PC-3 (cell line): ENCODE measurements around the gene KAT6B. TPM values are rescaled to one million over a fixed set of nuclear protein-coding genes. Genes with fewer than 3 reads are reported as not detected.

Source experiments
- ATAC-seq: fragments of 200-7000 bp; cut with Tn5 transposase; 2 replicates; pipeline ENCODE4 v1.9.1; 2020; ENCODE audit warnings: mild to moderate bottlenecking, moderate library complexity
- BruUV-seq: library from RNA; stranded (reverse); fragments of 400-500 nt; replicated peaks from 2 replicates; lab custom pipeline; 2021; lab: Mats Ljungman, UMichigan
- CTCF ChIA-PET: fragments of 300-600 bp; sonication (Branson Sonifier 250); formaldehyde crosslinking; loops from one replicate; lab custom pipeline; 2022; ENCODE audit warnings: antibody characterized with exemption; lab: Charles Lee
- POLR2A ChIA-PET: fragments of 300-600 bp; sonication (Branson Sonifier 250); formaldehyde crosslinking; loops from one replicate; lab custom pipeline; 2022; ENCODE audit warnings: antibody characterized with exemption; ENCODE audit not compliant: unreplicated experiment; lab: Charles Lee
- DNase-seq: peaks from one replicate; pipeline ENCODE4 v3.0.0-alpha.2; 2015
- H2AFZ ChIP-seq: fragments of 300-600 bp; sonication (generic); 2 replicates; pipeline ENCODE4 v1.6.0; 2016; ENCODE audit warnings: antibody characterized with exemption, low read length
- H3F3A ChIP-seq: fragments of 300-600 bp; sonication (generic); one replicate; pipeline ENCODE4 v1.6.0; 2017; ENCODE audit warnings: antibody characterized with exemption, low read length, control low read depth, mild to moderate bottlenecking; ENCODE audit not compliant: unreplicated experiment
- H3K27ac ChIP-seq: fragments of 300-600 bp; sonication (generic); 2 replicates; pipeline ENCODE4 v1.5.1; 2016; ENCODE audit warnings: mild to moderate bottlenecking, low read length
- H3K27me3 ChIP-seq: fragments of 300-600 bp; sonication (generic); 2 replicates; pipeline ENCODE4 v1.6.1; 2016; ENCODE audit warnings: low read length, mixed read lengths
- H3K36me3 ChIP-seq: fragments of 300-600 bp; sonication (generic); 2 replicates; pipeline ENCODE4 v1.6.1; 2016; ENCODE audit warnings: low read depth, mixed run types, low read length, mixed read lengths
- H3K4me1 ChIP-seq: fragments of 300-600 bp; sonication (generic); 2 replicates; pipeline ENCODE4 v1.5.1; 2016; ENCODE audit warnings: low read length; ENCODE audit not compliant: insufficient read depth
- H3K4me2 ChIP-seq: fragments of 300-600 bp; sonication (generic); 2 replicates; pipeline ENCODE4 v1.6.0; 2016; ENCODE audit warnings: low read length
- H3K4me3 ChIP-seq: fragments of 300-600 bp; sonication (generic); 2 replicates; pipeline ENCODE4 v1.5.1; 2016; ENCODE audit warnings: mild to moderate bottlenecking, low read length, mixed read lengths
- H3K79me2 ChIP-seq: fragments of 300-600 bp; sonication (generic); 2 replicates; pipeline ENCODE4 v1.6.1; 2017; ENCODE audit warnings: low read length, mixed read lengths
- H3K9ac ChIP-seq: fragments of 300-600 bp; sonication (generic); 2 replicates; pipeline ENCODE4 v1.6.0; 2016; ENCODE audit warnings: mild to moderate bottlenecking, low read length
- H3K9me2 ChIP-seq: fragments of 300-600 bp; sonication (generic); replicated peaks from 2 replicates; pipeline ENCODE4 v1.6.1; 2016; ENCODE audit warnings: mixed run types, low read length, mixed read lengths
- H3K9me3 ChIP-seq: fragments of 300-600 bp; sonication (generic); 2 replicates; pipeline ENCODE4 v1.6.1; 2016; ENCODE audit warnings: low read length, mixed read lengths
- H4K20me1 ChIP-seq: fragments of 300-600 bp; sonication (generic); 2 replicates; pipeline ENCODE4 v1.6.1; 2016; ENCODE audit warnings: low read length, mixed read lengths
- CTCF ChIP-seq: fragments of 300-600 bp; sonication (generic); conservative IDR thresholded peaks from 2 replicates; pipeline ENCODE4 v1.5.1; 2017; ENCODE audit warnings: antibody characterized with exemption, low read depth, mild to moderate bottlenecking, low read length
- EZH2 ChIP-seq: fragments of 300-600 bp; sonication (generic); IDR thresholded peaks from one replicate; pipeline ENCODE4 v1.6.1; 2017; ENCODE audit warnings: antibody characterized with exemption, mild to moderate bottlenecking, low read length; ENCODE audit not compliant: unreplicated experiment
- EZH2phosphoT487 ChIP-seq: fragments of 300-600 bp; sonication (generic); IDR thresholded peaks from 2 replicates; pipeline ENCODE4 v1.6.1; 2018; ENCODE audit warnings: mild to moderate bottlenecking, antibody characterized with exemption, low read length, borderline replicate concordance
- intact Hi-C: fragments of 100-400 bp; cut with micrococcal nuclease; formaldehyde crosslinking; loops from 2 replicates; pipeline ENCODE4 v1.9.0; 2023
- total RNA-seq: library from RNA; depleted of rRNA; stranded (reverse); fragments of >200 nt; gene quantifications from 2 replicates; pipeline ENCODE4 v1.2.3, GENCODE V29; 2014

KAT6B gene
- total RNA-seq, 1 experiment from 2014 or later, result 94.5 TPM

- Histone ChIP-seq H3K36me3 (no peaks in the 10 kb centered on the region), H3K4me3 (no peak overlapping the region), H3K79me2 (peaks cover 92% of the 10 kb centered on the region), H3K27me3 (no peaks in the 10 kb centered on the region), H3K9me3 (no peaks in the 10 kb centered on the region), H2AFZ (no peak overlapping the region), H3K27ac (no peak overlapping the region), H3K4me2 (no peak overlapping the region), H3K9ac (no peak overlapping the region), H3F3A (no peaks in the 10 kb centered on the region), H4K20me1 (peaks cover 43% of the 10 kb centered on the region), H3K9me2 (no peaks in the 10 kb centered on the region), H3K4me1 (no peaks in the 10 kb centered on the region; the same call in 1 of the 2 replicates)
- no peak for ATAC-seq
- no peak for TF ChIP-seq EZH2
- TF ChIP-seq CTCF, result no peak
- TF ChIP-seq EZH2phosphoT487, result no peak
- ChIA-PET CTCF (interaction anchor here (0.6 kb wide), 1 partner anchor 89 kb away, joined by 3 read pairs; no protein-coding TSS in a partner anchor), POLR2A (interaction anchor here (0.5 to 0.7 kb wide), 2 partner anchors 34 to 425 kb away, joined by 3 read pairs; no protein-coding TSS in a partner anchor)
- intact Hi-C loops, result loop anchor here (1.0 kb wide), 1 partner anchor 8 kb away; no protein-coding TSS in a partner anchor
- DNase-seq, result no peak
- BruUV-seq, result no TSS peak
Observed at GRCh38 chr10:74859546-74859945, 33.1 kb downstream of the KAT6B start.

GRCh38 chr10:74862625-74863024 lies 36.2 kb downstream of the KAT6B start:
- Histone ChIP-seq H3K4me3 (no peak overlapping the region), H3K27ac (no peak overlapping the region), H2AFZ (no peak overlapping the region), H3K27me3 (no peaks in the 10 kb centered on the region), H4K20me1 (peaks cover 44% of the 10 kb centered on the region), H3K9me3 (no peaks in the 10 kb centered on the region), H3K9ac (no peak overlapping the region), H3K4me2 (no peak overlapping the region), H3K4me1 (no peaks in the 10 kb centered on the region; the same call in 1 of the 2 replicates), H3F3A (no peaks in the 10 kb centered on the region), H3K79me2 (peaks cover 90% of the 10 kb centered on the region), H3K9me2 (no peaks in the 10 kb centered on the region), H3K36me3 (no peaks in the 10 kb centered on the region)
- TF ChIP-seq CTCF (no peak), EZH2phosphoT487 (no peak), EZH2 (no peak)
- intact Hi-C loops, result no loop called here
- CTCF ChIA-PET, result no interaction called here
- POLR2A ChIA-PET, result no interaction called here
- DNase-seq (no peak), ATAC-seq (no peak)
- BruUV-seq, result no TSS peak

GRCh38 chr10:74863551-74863950 lies 37.2 kb downstream of the KAT6B start:
- ChIA-PET POLR2A (no interaction called here), CTCF (no interaction called here)
- TF ChIP-seq EZH2phosphoT487, result no peak
- Histone ChIP-seq H3K4me3 (no peak overlapping the region), H3K4me1 (no peaks in the 10 kb centered on the region; the same call in 1 of the 2 replicates), H3K4me2 (no peak overlapping the region), H2AFZ (no peak overlapping the region), H4K20me1 (peaks cover 47% of the 10 kb centered on the region), H3K79me2 (peaks cover 90% of the 10 kb centered on the region), H3K9ac (no peak overlapping the region), H3K9me2 (no peaks in the 10 kb centered on the region), H3K9me3 (no peaks in the 10 kb centered on the region), H3K27ac (no peak overlapping the region), H3F3A (no peaks in the 10 kb centered on the region), H3K36me3 (no peaks in the 10 kb centered on the region), H3K27me3 (no peaks in the 10 kb centered on the region)
- no peak for ATAC-seq
- DNase-seq, result no peak
- intact Hi-C loops, result no loop called here
- no TSS peak for BruUV-seq
